Inferior parietal cortex (tissue), 1 donor: ENCODE measurements around the gene RGS14.
"Not testable (repeated sequence)": the region's sequence is repeated elsewhere in the genome, so short reads cannot be mapped to it uniquely, and the experiment has no call there.

ENCODE experiments used
- DNase-seq: peaks from one replicate; pipeline ENCODE4 v3.0.0-alpha.2; 2016; ENCODE audit errors: extremely low spot score

Gene RGS14

GRCh38 chr5:177402271-177403043, 44.7 kb downstream of the RGS14 start:
- peak; percentile 24 for DNase-seq

- DNase-seq: no peak
These were observed 45.5 kb downstream of the RGS14 start for GRCh38 chr5:177403102-177403791.

- peak; percentile 73 for DNase-seq
These were observed 46.3 kb downstream of the RGS14 start for GRCh38 chr5:177403792-177404640.

GRCh38 chr5:177404641-177405179, 47.0 kb downstream of the RGS14 start:
- no peak for DNase-seq

GRCh38 chr5:177405312-177405711, 47.6 kb downstream of the RGS14 start:
- no peak for DNase-seq

GRCh38 chr5:177405805-177406204, 48.1 kb downstream of the RGS14 start:
- no peak for DNase-seq

- no peak for DNase-seq
These were observed 51.5 kb downstream of the RGS14 start, which contains the start of gene F12 for GRCh38 chr5:177409043-177409801. TSS of gene F12 (minus strand) at chr5:177409564. CDS start at chr5:177409527, 37 bp downstream.

GRCh38 chr5:177410575-177410974, 52.9 kb downstream of the RGS14 start:
- DNase-seq: no peak

GRCh38 chr5:177412603-177413233, 55.0 kb downstream of the RGS14 start:
- DNase-seq: no peak

- no peak for DNase-seq
These were observed 56.8 kb downstream of the RGS14 start for GRCh38 chr5:177414481-177414880.

GRCh38 chr5:177417081-177417480, 59.4 kb downstream of the RGS14 start:
- DNase-seq: not testable (repeated sequence)

- no peak for DNase-seq
These were observed 61.3 kb downstream of the RGS14 start for GRCh38 chr5:177419046-177419445.

GRCh38 chr5:177420472-177420871, 62.7 kb downstream of the RGS14 start:
- not testable (repeated sequence) for DNase-seq

GRCh38 chr5:177421062-177421798, 63.5 kb downstream of the RGS14 start:
- DNase-seq: no peak
